Hippocampal formation (tissue), 2 donors: ENCODE measurements around the gene C12orf75.

Experiments used
- DNase-seq, 2 donors: peaks; one replicate each; lab custom pipeline; 2025; lab: John Stamatoyannopoulos, UW

The C12orf75 gene

DNA sequence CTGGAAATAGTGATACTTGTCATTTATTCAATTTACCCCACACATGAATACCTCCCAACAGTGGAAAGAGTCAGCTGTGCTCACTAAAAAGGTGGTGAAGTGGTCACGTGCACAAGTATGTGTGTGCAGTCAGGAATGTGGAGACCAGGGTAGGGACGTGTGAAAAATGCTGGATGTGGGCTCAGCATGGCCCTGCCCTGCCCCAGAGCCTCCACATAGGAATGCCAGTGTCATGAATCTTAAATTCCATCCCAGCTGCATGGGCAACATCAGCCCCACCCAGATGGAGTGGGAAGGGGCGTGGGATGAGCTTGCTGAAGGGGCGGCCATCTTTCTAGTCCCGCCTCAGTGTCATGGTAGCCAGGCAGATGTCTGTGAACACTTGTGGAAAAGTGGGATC, 87.7 kb downstream of the C12orf75 start:
- no peak for DNase-seq

DNA sequence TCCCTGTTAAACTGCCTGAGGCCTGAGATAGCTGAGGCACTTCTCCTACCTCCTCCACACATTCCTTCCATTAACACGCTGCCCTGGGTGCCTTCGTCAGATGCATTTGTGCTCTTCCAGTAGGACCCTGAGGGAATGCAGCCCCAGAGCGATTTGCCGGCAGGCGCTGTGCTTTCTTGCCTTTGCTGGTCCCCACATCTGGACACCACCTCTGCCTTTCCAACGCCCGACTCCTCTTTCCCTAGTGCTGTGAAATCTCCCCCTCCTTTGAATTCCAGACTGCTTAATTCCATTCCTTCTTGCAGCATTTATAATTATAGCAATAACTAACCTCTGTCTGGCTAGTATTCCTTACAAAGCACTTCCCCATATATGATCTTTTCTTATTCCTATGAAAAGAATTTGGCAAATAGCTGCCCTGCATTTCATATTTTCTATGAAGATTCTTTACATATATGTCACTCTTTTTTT, 88.4 kb downstream of the C12orf75 start:
- no peak for DNase-seq

- no peak for DNase-seq
These were observed 89.1 kb downstream of the C12orf75 start for GRCh38 chr12:105419606-105420005.

DNA sequence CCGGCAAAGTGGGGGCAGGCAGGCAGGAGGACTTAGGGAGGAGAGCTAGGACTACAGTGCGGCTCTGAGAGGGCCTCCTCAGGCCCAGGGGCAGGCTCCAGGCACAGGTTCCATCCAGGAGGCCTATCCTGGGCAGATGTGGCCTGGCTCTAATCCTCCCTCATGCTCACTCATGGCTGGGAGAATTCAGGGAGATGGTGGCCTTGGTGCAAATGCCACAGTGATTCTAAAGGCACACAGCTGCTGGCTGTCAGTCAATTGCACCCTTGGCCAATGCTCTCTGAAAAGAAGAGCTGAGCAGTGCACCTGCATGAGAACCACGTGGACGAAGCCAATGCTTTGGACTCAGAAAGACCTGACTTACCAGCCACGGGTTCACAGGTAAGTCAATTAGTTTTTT, 89.6 kb downstream of the C12orf75 start:
- no peak for DNase-seq

GRCh38 chr12:105420659-105421240, 90.3 kb downstream of the C12orf75 start:
- DNase-seq = peak; percentile 45 to 57
